GM23248 (cell line): ENCODE data around the gene PRDM16. TPM values are rescaled to one million over a fixed set of nuclear protein-coding genes. Genes with fewer than 3 reads are reported as not detected.

Experiments used
- DNase-seq: peaks from one replicate; pipeline ENCODE4 v3.0.0-alpha.2; 2015
- H2AFZ ChIP-seq: fragments of 200-600 bp; sonication (generic); 2 replicates; pipeline ENCODE4 v1.6.1; 2016; ENCODE audit warnings: antibody characterized with exemption
- H3F3A ChIP-seq: fragments of 200-600 bp; sonication (generic); 2 replicates; pipeline ENCODE4 v1.6.1; 2016; ENCODE audit warnings: mild to moderate bottlenecking, antibody characterized with exemption, mixed run types; ENCODE audit not compliant: insufficient read depth
- H3K27ac ChIP-seq: fragments of 200-600 bp; sonication (generic); 2 replicates; pipeline ENCODE4 v1.5.1; 2016; ENCODE audit warnings: mild to moderate bottlenecking
- H3K27me3 ChIP-seq: fragments of 200-600 bp; sonication (generic); replicated peaks from 2 replicates; pipeline ENCODE4 v1.6.1; 2016; ENCODE audit warnings: mild to moderate bottlenecking; ENCODE audit not compliant: insufficient read depth
- H3K36me3 ChIP-seq: fragments of 200-600 bp; sonication (generic); 2 replicates; pipeline ENCODE4 v1.6.1; 2016; ENCODE audit warnings: low read depth, mild to moderate bottlenecking
- H3K4me1 ChIP-seq: fragments of 200-600 bp; sonication (generic); 2 replicates; pipeline ENCODE4 v1.6.1; 2016; ENCODE audit warnings: mild to moderate bottlenecking; ENCODE audit not compliant: insufficient read depth
- H3K4me2 ChIP-seq: fragments of 200-600 bp; sonication (generic); one replicate; pipeline ENCODE4 v1.6.1; 2016; ENCODE audit warnings: mild to moderate bottlenecking; ENCODE audit not compliant: unreplicated experiment
- H3K4me3 ChIP-seq: fragments of 200-600 bp; sonication (generic); 2 replicates; pipeline ENCODE4 v1.5.1; 2016; ENCODE audit warnings: mild to moderate bottlenecking
- H3K79me2 ChIP-seq: fragments of 200-600 bp; sonication (generic); 2 replicates; pipeline ENCODE4 v1.6.1; 2016; ENCODE audit warnings: mild to moderate bottlenecking; ENCODE audit not compliant: insufficient read depth
- H3K9ac ChIP-seq: fragments of 200-600 bp; sonication (generic); 2 replicates; pipeline ENCODE4 v1.6.1; 2016; ENCODE audit warnings: mild to moderate bottlenecking
- H3K9me2 ChIP-seq: fragments of 200-600 bp; sonication (generic); 2 replicates; pipeline ENCODE4 v1.6.1; 2016; ENCODE audit warnings: mixed run types, mild to moderate bottlenecking, moderate library complexity; ENCODE audit not compliant: insufficient read depth
- H3K9me3 ChIP-seq: fragments of 200-600 bp; sonication (generic); one replicate; pipeline ENCODE4 v1.6.1; 2017; ENCODE audit warnings: low read depth
- H4K20me1 ChIP-seq: fragments of 200-600 bp; sonication (generic); 2 replicates; pipeline ENCODE4 v1.6.0; 2016; ENCODE audit not compliant: insufficient read depth
- EZH2 ChIP-seq: fragments of 200-600 bp; sonication (generic); IDR thresholded peaks from 2 replicates; pipeline ENCODE4 v1.6.1; 2018; ENCODE audit warnings: antibody characterized with exemption, mild to moderate bottlenecking; ENCODE audit not compliant: insufficient read depth, poor library complexity, severe bottlenecking
- EZH2phosphoT487 ChIP-seq: fragments of 200-600 bp; sonication (generic); IDR thresholded peaks from 2 replicates; pipeline ENCODE4 v1.6.1; 2018; ENCODE audit warnings: antibody characterized with exemption, moderate library complexity, mild to moderate bottlenecking, low read depth; ENCODE audit not compliant: insufficient read depth
- WGBS, 2 experiments: methylation state at CpG; one replicate each; pipeline ENCODE4 v1.1.6; 2015 to 2017; ENCODE audit warnings: low lambda C conversion rate in 2 of 2, low coverage in 1 of 2; ENCODE audit errors: missing lambda C conversion rate in 2 of 2; 5-methylcytosine and 5-hydroxymethylcytosine counted together
- in situ Hi-C: fragments of 300-500 bp; cut with MboI; formaldehyde crosslinking; loops from 2 replicates; pipeline ENCODE4 v1.15.0; 2020
- polyA plus RNA-seq: library from polyadenylated mRNA; unstranded; fragments of >200 nt; fragmentation: Nextera tagmentation; extraction: Ambion mirVana; gene quantifications from 2 replicates; pipeline ENCODE4 v1.2.1, GENCODE V29; 2016
- total RNA-seq: library from RNA; depleted of rRNA; stranded (reverse); fragments of >200 nt; shearing (Covaris generic); gene quantifications from 2 replicates; pipeline ENCODE4 v1.2.3, GENCODE V29; 2014

The PRDM16 gene
- total and polyA plus RNA-seq, 2 experiments from 2014 or later = 0.18 TPM; not detected in 1

DNA sequence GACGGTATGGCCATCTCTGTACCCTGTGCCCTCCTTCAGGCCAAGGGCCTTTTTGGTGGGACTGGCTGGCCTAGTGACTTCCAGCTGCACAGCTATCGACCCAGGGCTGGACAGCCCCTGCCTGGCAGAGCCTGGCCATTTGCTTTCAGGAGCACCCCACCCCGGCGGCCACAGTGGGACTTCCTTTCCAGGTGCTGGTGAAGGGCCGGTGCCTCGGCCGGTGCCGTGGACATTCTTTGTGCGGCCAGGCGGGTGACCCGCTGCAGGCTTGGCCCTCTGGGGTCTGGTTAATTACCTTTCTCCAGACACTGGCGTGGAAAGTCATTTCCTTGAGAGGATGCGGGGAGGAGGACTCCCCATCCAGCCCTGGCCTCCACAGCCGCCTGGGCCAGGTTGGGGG is 50.1 kb downstream of the PRDM16 start:
- no peak for TF ChIP-seq EZH2
- TF ChIP-seq EZH2phosphoT487 = no peak
- Histone ChIP-seq H3K9me3 (no peaks in the 10 kb centered on the region), H3K4me3 (no peak overlapping the region), H3K4me1 (no peaks in the 10 kb centered on the region), H3K9ac (no peak overlapping the region), H3K79me2 (no peaks in the 10 kb centered on the region), H3K9me2 (no peaks in the 10 kb centered on the region), H4K20me1 (no peaks in the 10 kb centered on the region), H3K36me3 (no peaks in the 10 kb centered on the region), H3K27me3 (no peaks in the 10 kb centered on the region), H2AFZ (no peak overlapping the region), H3K4me2 (no peak overlapping the region), H3F3A (no peaks in the 10 kb centered on the region), H3K27ac (no peak overlapping the region)
- 71 to 73% methylated on average over 14 of the region's 14 CpGs for WGBS, 2 experiments
- in situ Hi-C loops = no loop called here
- DNase-seq = no peak

DNA sequence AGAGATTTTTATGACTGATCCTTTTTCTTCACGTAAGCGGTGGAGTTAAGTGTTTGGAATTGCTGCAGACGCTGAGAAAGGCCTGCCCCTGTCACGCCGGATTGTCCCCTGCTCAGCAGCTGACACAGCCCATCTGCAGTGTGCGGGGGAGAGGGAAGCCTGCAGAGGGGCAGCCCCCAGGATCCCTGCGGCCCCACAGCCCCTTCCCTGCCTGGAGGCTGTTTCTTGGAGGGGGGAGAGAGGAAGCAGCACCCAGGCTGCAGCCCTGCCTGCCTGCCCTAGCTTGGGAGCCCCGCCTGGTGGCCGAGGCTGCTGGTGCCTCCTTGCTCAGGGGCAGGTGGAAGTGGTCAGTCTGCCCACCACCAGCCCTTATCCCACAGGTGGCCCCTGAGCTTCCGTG is 50.7 kb downstream of the PRDM16 start:
- no peaks in the 10 kb centered on the region for H3K36me3 ChIP-seq
- no peaks in the 10 kb centered on the region for H3K79me2 ChIP-seq
- H3K4me3 ChIP-seq = no peak overlapping the region
- H3K4me2 ChIP-seq = no peak overlapping the region
- in situ Hi-C loops = no loop called here
- no peaks in the 10 kb centered on the region for H3K9me2 ChIP-seq
- 60 to 64% methylated on average over 9 of the region's 10 CpGs for WGBS, 2 experiments
- no peak overlapping the region for H3K27ac ChIP-seq
- DNase-seq = no peak
- H3K9ac ChIP-seq = no peak overlapping the region
- H4K20me1 ChIP-seq = no peaks in the 10 kb centered on the region
- no peaks in the 10 kb centered on the region for H3K9me3 ChIP-seq
- no peaks in the 10 kb centered on the region for H3K27me3 ChIP-seq
- no peaks in the 10 kb centered on the region for H3K4me1 ChIP-seq
- no peaks in the 10 kb centered on the region for H3F3A ChIP-seq
- no peak overlapping the region for H2AFZ ChIP-seq
- TF ChIP-seq EZH2 (no peak), EZH2phosphoT487 (no peak)

DNA sequence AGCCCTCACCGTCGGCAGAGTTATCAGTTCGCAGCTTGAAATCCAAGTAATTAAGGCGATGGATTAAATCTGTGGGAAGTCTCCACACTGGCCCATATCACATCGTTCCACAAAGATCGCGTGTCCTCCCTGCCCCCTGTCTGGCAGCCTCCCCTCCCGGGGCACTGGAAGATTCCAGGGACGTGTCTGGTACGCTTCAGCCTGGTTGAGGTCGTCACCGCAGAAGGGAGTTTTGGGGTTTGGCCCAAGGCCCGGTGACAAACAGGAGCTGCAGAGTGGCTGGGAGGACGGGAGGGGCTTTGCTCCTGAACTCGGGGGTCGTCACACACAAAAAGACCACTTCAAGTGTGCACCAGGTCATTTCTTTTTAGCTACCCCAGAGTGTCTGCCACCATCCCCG is 51.1 kb downstream of the PRDM16 start:
- H2AFZ ChIP-seq = no peak overlapping the region

DNA sequence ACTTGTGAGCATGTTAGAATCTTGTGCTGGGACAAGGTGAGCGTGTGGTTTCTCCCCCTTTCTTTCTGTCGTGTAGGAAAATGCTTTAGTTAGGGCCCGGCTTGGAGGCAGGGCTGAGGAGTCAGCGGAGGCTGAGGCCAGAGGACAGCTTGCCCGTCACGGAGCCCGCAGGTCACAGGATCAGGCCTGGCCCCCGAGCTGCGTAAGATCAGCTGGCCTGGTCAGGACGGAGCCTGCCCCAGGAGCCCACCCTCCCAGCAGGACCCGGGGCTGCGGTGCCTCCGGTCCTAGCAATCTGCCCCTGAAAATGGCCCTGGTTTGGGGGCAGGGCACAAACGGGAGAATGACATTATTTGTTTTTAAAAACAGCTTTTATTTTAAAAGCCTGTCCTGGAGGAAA is 52.0 kb downstream of the PRDM16 start:
- no peak overlapping the region for H3K4me2 ChIP-seq
- no peaks in the 10 kb centered on the region for H3K27me3 ChIP-seq
- 70 to 77% methylated on average over 12 to 14 of the region's 14 CpGs for WGBS, 2 experiments
- no peaks in the 10 kb centered on the region for H3K36me3 ChIP-seq
- H3K79me2 ChIP-seq = no peaks in the 10 kb centered on the region
- H3K9ac ChIP-seq = no peak overlapping the region
- in situ Hi-C loops = no loop called here
- no peaks in the 10 kb centered on the region for H3K9me2 ChIP-seq
- no peak for TF ChIP-seq EZH2phosphoT487
- H3K27ac ChIP-seq = no peak overlapping the region
- no peak overlapping the region for H2AFZ ChIP-seq
- H3K9me3 ChIP-seq = no peaks in the 10 kb centered on the region
- no peaks in the 10 kb centered on the region for H3K4me1 ChIP-seq
- H3K4me3 ChIP-seq = no peak overlapping the region
- no peaks in the 10 kb centered on the region for H3F3A ChIP-seq
- no peak for DNase-seq
- H4K20me1 ChIP-seq = no peaks in the 10 kb centered on the region

More for the DNA sequence above, 51.1 kb downstream of the PRDM16 start:
- Histone ChIP-seq H3K4me3 (no peak overlapping the region), H3K27me3 (no peaks in the 10 kb centered on the region), H3F3A (no peaks in the 10 kb centered on the region), H3K4me2 (no peak overlapping the region), H3K36me3 (no peaks in the 10 kb centered on the region), H3K79me2 (no peaks in the 10 kb centered on the region), H3K9ac (no peak overlapping the region), H4K20me1 (no peaks in the 10 kb centered on the region), H3K4me1 (no peaks in the 10 kb centered on the region), H3K9me2 (no peaks in the 10 kb centered on the region), H3K9me3 (no peaks in the 10 kb centered on the region), H3K27ac (no peak overlapping the region)
- no peak for DNase-seq
- WGBS, 2 experiments = 69 to 80% methylated on average over 16 to 17 of the region's 17 CpGs
- in situ Hi-C loops = no loop called here
- TF ChIP-seq EZH2phosphoT487 = no peak
- no peak for TF ChIP-seq EZH2
